Activated CD8-positive, alpha-beta memory T cell treated with anti-CD3 and anti-CD28 coated beads, Interleukin-2, amount 50 U/mL, for 1 hour (primary cell): ENCODE data around the gene TOR1AIP1.
"Not testable (repeated sequence)": the region's sequence is repeated elsewhere in the genome, so short reads cannot be mapped to it uniquely, and the experiment has no call there.

Experiments used
- DNase-seq: peaks from one replicate; pipeline ENCODE4 v3.0.0-alpha.2; 2020; ENCODE audit errors: extremely low read depth

Gene TOR1AIP1

GRCh38 chr1:179882253-179883039, at the start of gene TOR1AIP1:
TOR1AIP1 (plus strand) TSS chr1:179882285; CDS start chr1:179882503, 218 bp downstream.
- peak; percentile 89 for DNase-seq

- not testable (repeated sequence) for DNase-seq
Observed at GRCh38 chr1:179836686-179837445, 45.2 kb upstream of the TOR1AIP1 start.

GRCh38 chr1:179840107-179840506, 42.0 kb upstream of the TOR1AIP1 start:
- no peak for DNase-seq

- no peak for DNase-seq
Observed at GRCh38 chr1:179848233-179848632, 33.9 kb upstream of the TOR1AIP1 start.

- DNase-seq = no peak
Observed at GRCh38 chr1:179853102-179853501, 29.0 kb upstream of the TOR1AIP1 start.

- DNase-seq = not testable (repeated sequence)
Observed at GRCh38 chr1:179855831-179856230, 26.3 kb upstream of the TOR1AIP1 start.

- no peak for DNase-seq
Observed at GRCh38 chr1:179856296-179856695, 25.8 kb upstream of the TOR1AIP1 start.

- DNase-seq = no peak
Observed at GRCh38 chr1:179857009-179857408, 25.1 kb upstream of the TOR1AIP1 start.

GRCh38 chr1:179860652-179861051, 21.4 kb upstream of the TOR1AIP1 start:
- no peak for DNase-seq

GRCh38 chr1:179865377-179865776, 16.7 kb upstream of the TOR1AIP1 start:
- no peak for DNase-seq

- no peak for DNase-seq
Observed at GRCh38 chr1:179866616-179867015, 15.5 kb upstream of the TOR1AIP1 start.

- DNase-seq = peak; percentile 17
Observed at GRCh38 chr1:179867493-179868330, 14.4 kb upstream of the TOR1AIP1 start.

GRCh38 chr1:179870870-179871269, 11.2 kb upstream of the TOR1AIP1 start:
- no peak for DNase-seq

- DNase-seq = no peak
Observed at GRCh38 chr1:179871940-179872339, 10.1 kb upstream of the TOR1AIP1 start.

- DNase-seq = no peak
Observed at GRCh38 chr1:179872558-179872957, 9.5 kb upstream of the TOR1AIP1 start.

- DNase-seq = no peak
Observed at GRCh38 chr1:179873438-179873851, 8.6 kb upstream of the TOR1AIP1 start.

- no peak for DNase-seq
Observed at GRCh38 chr1:179875596-179876299, 6.3 kb upstream of the TOR1AIP1 start.

GRCh38 chr1:179876300-179876715, 5.8 kb upstream of the TOR1AIP1 start:
- DNase-seq = no peak

- DNase-seq = peak; percentile 58
Observed at GRCh38 chr1:179877586-179878265, 4.4 kb upstream of the TOR1AIP1 start, which contains the start of gene TOR1AIP2. TOR1AIP2 (minus strand) TSS chr1:179877803; CDS start chr1:179852665, 25,138 bp downstream.

GRCh38 chr1:179879797-179880196, 2.3 kb upstream of the TOR1AIP1 start:
- no peak for DNase-seq
